ENCODE data around the gene TRIM47. TPM values are rescaled to one million over a fixed set of nuclear protein-coding genes. Genes with fewer than 3 reads are reported as not detected.

The TRIM47 gene
- total RNA-seq, 2 experiments from 2014 or later = 16.4 to 18.3 TPM

DNA sequence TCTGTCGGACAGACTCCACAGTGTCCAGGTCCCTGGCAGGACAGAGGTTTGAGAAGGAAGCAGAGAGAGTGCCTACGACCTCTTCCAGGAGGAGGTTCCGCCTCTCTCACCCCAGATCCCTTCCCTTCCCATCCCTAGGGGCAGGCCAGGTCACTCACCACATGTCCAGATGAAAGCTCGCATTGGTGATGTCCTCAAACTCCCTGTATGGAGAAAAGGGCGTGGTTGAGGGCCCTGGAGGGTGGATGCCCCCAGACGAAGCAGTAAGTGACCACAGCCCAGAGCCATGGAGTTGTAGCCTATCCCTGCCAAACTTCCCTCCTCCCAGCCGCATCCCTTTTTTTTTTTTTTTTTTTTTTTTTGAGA lies 37.6 kb downstream of the TRIM47 start:
- peaks cover 13% of the 10 kb centered on the region for H3K4me1 Mint-ChIP-seq
- no peak overlapping the region for H3K4me3 Mint-ChIP-seq
- no peaks in the 10 kb centered on the region for H3K9me3 Mint-ChIP-seq
- peaks cover 10% of the 10 kb centered on the region for H3K36me3 Mint-ChIP-seq
- no peaks in the 10 kb centered on the region for H3K27me3 Mint-ChIP-seq
- H3K27ac Mint-ChIP-seq = no peak overlapping the region
- DNase-seq = no peak

DNA sequence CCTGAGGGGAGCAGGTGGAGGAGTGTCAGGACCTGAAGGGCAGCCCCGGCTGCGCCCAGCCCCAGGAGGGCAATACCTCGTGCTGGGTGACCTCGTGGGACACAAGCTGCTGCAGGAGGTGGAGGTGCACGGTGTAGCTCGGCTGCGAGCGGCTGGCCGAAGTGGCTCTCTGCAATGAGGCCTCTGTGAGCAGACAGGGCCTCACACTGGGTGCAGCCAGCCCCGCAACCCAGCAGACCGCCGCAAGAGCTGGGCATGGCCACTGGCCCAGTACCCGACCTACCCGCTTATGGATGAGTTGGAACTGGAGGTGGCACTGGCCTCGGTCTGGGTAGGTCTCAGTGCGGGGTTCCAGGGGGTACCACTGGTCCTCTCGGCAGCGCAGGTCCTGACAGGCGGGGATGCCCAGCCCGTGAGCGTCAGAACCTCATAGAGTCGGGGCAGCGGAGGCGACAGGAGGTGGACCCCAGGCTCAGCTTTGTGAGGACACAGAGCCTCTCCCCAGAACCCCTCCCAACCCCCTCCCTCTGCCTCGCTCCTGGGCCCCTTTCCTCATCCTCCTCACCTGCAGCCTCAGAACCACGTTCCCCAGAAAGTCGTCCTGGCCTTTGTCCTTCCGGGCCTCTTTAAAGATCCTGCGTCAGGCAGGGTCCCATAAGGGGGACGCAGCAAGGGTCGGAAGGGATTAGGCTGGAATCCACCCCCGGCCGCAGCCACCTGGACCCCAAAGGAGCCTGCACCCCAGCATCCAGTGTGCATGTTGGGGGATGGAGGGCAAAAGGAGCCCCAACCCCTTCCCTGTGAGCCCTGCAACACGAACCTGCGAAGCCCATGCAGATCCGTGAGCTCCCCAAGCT lies 38.2 kb downstream of the TRIM47 start:
- Mint-ChIP-seq H3K27ac (no peak overlapping the region), H3K4me3 (no peak overlapping the region), H3K36me3 (peaks cover 9% of the 10 kb centered on the region)

DNA sequence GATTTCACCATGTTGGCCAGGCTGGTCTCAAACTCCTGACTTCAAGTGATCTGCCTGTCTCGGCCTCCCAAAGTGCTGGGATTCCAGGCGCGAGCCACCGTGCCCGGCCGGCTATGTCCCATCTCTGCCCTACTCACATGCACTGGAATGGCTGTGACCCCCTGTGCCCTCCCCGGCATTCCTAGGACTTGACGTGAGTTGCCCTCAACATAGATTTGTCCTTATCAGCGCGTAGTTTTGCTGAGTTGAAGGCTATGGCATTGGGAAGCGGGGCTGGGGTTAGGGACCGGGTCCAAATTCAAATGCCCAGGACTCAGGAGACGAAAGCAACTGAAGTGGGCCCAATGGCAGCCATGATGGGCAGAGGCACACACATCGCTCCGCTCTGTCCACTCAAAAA lies 40.0 kb downstream of the TRIM47 start:
- Mint-ChIP-seq H3K27me3 (no peaks in the 10 kb centered on the region), H3K4me3 (no peak overlapping the region), H3K36me3 (peaks cover 16% of the 10 kb centered on the region), H3K27ac (no peak overlapping the region), H3K4me1 (peaks cover 17% of the 10 kb centered on the region), H3K9me3 (no peaks in the 10 kb centered on the region)
- no peak for DNase-seq

More for the DNA sequence above, 38.2 kb downstream of the TRIM47 start:
- Mint-ChIP-seq H3K4me1 (peaks cover 8% of the 10 kb centered on the region), H3K27me3 (no peaks in the 10 kb centered on the region), H3K9me3 (no peaks in the 10 kb centered on the region)
- DNase-seq = no peak

DNA sequence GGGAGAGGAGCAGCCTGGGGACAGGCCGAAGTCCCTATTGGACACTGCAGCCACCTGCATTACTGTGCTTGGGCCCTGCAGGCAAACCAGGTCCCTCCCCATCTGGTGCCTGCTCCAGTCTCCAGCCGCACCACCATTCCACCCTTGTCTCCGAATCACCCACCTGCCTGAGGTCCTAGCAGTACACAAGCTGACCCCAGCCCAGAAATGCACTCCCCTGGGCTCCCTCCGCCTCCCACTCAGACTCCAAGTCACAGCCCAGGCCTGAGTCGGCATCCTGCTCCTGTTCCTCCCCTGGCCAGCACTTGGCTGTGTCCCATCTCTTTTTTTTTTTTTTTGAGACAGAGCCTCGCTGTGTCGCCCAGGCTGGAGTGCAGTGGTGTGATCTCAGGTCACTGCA lies 40.5 kb downstream of the TRIM47 start:
- peaks cover 16% of the 10 kb centered on the region for H3K36me3 Mint-ChIP-seq
- no peaks in the 10 kb centered on the region for H3K27me3 Mint-ChIP-seq

DNA sequence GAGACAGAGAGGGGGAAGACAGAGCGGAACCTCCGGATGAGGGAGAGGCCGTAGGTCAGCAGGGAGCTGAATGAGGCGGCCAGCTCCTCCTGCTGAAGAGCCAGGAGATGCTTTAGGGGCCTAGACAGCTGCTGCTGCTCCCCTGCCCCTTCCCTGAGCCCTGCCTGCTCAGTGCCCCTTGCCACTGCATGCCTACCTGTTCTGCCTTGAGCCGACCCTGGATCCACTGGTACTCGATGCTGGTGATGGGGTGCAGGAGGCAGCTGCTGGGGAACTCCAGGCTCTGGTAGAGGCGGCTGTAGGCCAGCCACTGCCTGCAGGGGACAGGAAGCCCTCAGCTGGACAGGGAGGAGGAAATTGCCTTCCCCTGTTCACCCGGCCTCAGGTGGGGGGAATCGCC lies 41.8 kb downstream of the TRIM47 start:
- no peaks in the 10 kb centered on the region for H3K27me3 Mint-ChIP-seq
- no peak overlapping the region for H3K27ac Mint-ChIP-seq
- H3K36me3 Mint-ChIP-seq = peaks cover 13% of the 10 kb centered on the region

More for the DNA sequence above, 40.5 kb downstream of the TRIM47 start:
- no peak overlapping the region for H3K4me3 Mint-ChIP-seq
- H3K4me1 Mint-ChIP-seq = peaks cover 22% of the 10 kb centered on the region
- DNase-seq = no peak
- peak overlapping the region; percentile 73 for H3K27ac Mint-ChIP-seq
- no peaks in the 10 kb centered on the region for H3K9me3 Mint-ChIP-seq

DNA sequence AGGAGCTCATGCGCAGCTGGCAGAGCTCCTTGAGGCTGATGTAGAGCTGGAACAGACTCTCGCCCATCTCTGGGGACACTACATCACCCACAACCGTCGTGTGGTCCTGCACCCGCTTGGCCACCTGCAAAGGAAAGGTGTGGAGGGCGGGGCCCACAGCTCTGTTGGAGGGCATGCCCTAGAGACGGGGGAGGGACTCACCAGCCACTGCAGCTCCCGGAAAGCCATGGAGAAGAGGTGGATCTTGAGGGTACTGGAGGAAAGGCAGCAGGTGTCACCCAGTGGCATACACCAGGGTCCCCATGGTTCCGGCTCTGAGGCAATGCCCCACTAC lies 42.8 kb downstream of the TRIM47 start:
- Mint-ChIP-seq H3K27me3 (no peaks in the 10 kb centered on the region), H3K4me3 (no peak overlapping the region), H3K4me1 (peaks cover 25% of the 10 kb centered on the region), H3K9me3 (no peaks in the 10 kb centered on the region), H3K36me3 (peaks cover 12% of the 10 kb centered on the region), H3K27ac (no peak overlapping the region)
- DNase-seq = no peak

More for the DNA sequence above, 41.8 kb downstream of the TRIM47 start:
- H3K4me1 Mint-ChIP-seq = peaks cover 25% of the 10 kb centered on the region
- no peaks in the 10 kb centered on the region for H3K9me3 Mint-ChIP-seq
- no peak overlapping the region for H3K4me3 Mint-ChIP-seq
- DNase-seq = no peak

DNA sequence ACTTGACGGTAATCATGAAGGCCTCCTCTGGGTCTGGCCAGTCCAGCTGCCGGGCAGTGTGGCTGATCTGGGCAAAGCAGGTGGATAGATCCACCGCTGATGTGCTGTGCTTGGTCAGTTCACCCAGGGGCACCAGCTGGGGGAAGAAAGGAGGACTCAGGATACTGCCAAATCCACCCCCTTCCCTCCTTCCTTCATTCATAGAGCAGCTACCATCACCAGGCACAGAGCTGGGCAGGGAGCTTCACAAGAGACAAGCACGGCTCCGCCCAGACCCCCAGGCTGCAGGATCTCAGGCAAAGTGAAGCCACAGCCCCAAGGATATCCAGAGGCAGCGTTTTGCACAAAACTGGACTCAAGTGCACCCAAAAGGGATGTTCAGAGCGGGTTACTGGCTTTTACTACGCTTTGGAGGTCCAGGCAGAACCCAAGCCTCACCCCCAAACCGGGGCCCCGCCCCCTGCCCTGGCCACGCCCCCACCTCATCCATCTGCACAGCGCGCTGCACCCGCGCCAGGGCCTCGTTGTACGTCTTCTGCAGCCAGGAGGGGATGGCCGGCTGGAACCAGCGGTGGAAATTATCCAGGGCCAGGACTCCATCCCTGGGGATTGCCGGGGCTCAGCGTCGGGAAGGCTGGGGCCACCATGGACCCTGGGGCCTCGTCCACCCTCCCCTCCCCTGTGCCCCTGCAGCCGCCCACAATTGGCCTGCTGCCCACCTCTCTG lies 43.3 kb downstream of the TRIM47 start:
- Mint-ChIP-seq H3K27me3 (no peaks in the 10 kb centered on the region), H3K4me3 (no peak overlapping the region), H3K4me1 (peaks cover 25% of the 10 kb centered on the region), H3K27ac (peak overlapping the region; percentile 29), H3K36me3 (peaks cover 15% of the 10 kb centered on the region), H3K9me3 (no peaks in the 10 kb centered on the region)
- DNase-seq = no peak

DNA sequence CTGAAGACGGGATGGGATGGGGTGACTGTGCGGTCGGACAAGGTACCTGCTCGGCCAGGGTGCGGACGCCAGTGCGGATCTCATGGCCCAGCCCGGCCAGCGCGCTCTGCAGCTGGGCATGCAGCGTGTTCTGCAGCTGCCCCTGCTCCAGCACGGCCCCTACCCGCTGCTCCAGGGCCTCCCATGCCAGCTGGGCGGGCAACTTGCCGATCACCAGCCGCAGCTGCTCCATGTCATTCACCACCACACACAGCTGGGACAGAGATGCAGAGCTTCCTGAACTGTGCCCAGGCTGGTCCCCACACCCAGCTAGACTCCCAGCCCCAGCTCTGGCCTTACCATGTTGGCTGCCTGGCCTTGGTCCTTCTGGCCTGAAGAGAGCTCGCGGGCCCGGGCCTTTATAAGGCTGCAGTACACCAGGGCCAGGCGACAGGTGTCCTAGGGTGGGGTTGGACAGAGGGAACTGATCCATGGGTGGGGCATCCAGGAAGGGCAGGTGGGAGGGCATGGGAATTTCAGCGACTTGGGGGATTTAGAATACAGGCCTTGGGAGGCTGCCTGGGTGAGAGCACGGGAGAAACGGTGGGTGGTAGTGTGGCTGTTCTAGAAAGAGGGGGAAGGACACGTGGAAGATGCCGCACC lies 44.0 kb downstream of the TRIM47 start:
- peaks cover 19% of the 10 kb centered on the region for H3K36me3 Mint-ChIP-seq
- peak overlapping the region; percentile 44 for H3K27ac Mint-ChIP-seq
- no peak for DNase-seq
- no peak overlapping the region for H3K4me3 Mint-ChIP-seq
- H3K27me3 Mint-ChIP-seq = no peaks in the 10 kb centered on the region
- H3K4me1 Mint-ChIP-seq = peaks cover 25% of the 10 kb centered on the region
- no peaks in the 10 kb centered on the region for H3K9me3 Mint-ChIP-seq

DNA sequence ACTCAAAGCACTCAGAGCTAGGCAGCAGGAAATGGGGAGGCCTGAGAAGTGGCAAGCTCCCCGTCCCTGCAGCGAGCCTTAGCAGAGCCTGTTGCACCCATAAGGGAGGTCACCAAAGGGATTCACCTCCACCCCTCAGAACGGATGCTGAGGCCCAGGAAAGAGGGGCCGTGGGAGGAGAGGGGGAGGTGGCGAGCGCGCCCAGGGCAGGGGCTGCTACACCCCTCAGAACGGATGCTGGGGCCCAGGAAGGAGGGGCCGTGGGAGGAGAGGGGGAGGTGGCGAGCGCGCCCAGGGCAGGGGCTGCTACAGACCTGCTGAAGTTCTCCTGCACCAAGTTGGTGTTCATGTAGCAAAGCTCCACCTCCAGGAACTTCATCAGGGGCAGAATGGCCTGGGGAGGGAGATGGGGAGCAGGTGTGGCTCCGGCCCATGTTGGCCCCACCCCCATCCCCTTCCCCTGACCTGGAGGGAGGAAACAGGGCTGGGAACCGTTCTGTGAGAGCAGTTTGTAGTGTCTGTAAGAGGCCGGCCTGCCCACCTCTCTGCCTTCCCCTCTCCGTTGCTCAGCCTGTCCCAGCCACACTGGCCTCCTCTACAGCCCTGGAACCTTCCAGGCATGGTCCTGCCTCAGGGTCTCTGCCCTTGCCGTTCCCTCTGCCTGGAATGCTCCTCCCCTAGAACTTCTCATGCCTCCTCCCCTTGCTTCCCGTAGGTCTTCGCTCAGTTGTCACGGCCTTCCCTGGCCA lies 45.6 kb downstream of the TRIM47 start:
- peak overlapping the region; percentile 63 for H3K4me3 Mint-ChIP-seq
- no peaks in the 10 kb centered on the region for H3K27me3 Mint-ChIP-seq
- peak overlapping the region; percentile 90 for H3K27ac Mint-ChIP-seq
- peaks cover 31% of the 10 kb centered on the region for H3K4me1 Mint-ChIP-seq
- peaks cover 21% of the 10 kb centered on the region for H3K36me3 Mint-ChIP-seq
- peak; percentile 43 for DNase-seq
- H3K9me3 Mint-ChIP-seq = no peaks in the 10 kb centered on the region

DNA sequence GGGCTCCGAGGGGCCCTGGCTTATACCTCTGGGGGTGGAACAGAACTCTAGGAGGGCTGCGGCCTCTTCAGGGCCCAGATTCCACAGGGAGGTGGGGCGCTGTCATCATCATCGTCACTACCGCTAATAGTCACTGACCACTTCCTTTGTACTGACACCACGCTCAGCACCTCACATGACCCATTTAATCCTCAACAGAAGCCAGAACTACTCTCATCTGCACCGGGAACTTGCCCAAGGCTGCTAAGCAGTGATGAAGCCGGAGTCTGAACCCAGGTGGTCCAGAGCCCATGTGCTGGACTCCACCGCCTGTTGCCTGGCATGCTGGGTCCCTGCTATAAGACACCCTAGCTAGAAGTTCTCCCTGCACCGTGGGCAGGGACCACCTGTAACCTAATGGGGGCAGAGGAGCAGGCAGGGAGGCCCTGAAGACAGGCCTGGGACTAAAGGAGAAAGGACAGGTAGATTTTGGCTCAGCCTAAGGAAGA lies 46.2 kb downstream of the TRIM47 start:
- DNase-seq = peak; percentile 63
- Mint-ChIP-seq H3K27ac (peak overlapping the region; percentile 90), H3K27me3 (no peaks in the 10 kb centered on the region), H3K4me3 (peak overlapping the region; percentile 63), H3K9me3 (no peaks in the 10 kb centered on the region), H3K4me1 (peaks cover 31% of the 10 kb centered on the region), H3K36me3 (peaks cover 20% of the 10 kb centered on the region)

DNA sequence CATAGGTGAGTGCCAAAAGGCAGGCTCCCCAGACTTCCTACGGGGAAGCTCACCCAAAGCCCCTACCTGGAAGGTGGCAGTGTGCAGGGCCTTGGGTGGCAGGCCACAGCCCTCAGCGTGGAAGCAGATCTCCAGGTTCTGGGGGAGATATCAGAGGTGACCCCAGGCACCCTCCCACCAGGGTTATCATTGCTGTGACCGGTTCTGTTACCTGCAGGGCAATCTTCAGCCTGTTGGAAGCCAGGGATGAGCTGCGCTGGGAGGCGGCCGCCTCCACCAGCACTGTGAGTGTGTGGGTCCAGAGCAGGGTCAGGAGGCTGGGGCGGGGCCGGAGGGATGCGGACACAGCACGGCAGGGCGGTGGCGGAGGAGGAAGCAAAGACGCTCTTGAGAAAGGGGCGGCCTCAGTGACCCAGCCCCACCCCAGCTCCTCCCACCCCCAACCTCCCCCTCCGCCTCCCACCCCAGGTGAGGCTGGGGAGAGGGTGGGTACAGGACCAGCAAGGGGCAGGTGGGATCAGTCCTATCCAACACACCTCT lies 47.3 kb downstream of the TRIM47 start:
- Mint-ChIP-seq H3K9me3 (no peaks in the 10 kb centered on the region), H3K27me3 (no peaks in the 10 kb centered on the region), H3K4me3 (no peak overlapping the region), H3K4me1 (peaks cover 31% of the 10 kb centered on the region), H3K36me3 (peaks cover 21% of the 10 kb centered on the region), H3K27ac (no peak overlapping the region)
- DNase-seq = no peak

DNA sequence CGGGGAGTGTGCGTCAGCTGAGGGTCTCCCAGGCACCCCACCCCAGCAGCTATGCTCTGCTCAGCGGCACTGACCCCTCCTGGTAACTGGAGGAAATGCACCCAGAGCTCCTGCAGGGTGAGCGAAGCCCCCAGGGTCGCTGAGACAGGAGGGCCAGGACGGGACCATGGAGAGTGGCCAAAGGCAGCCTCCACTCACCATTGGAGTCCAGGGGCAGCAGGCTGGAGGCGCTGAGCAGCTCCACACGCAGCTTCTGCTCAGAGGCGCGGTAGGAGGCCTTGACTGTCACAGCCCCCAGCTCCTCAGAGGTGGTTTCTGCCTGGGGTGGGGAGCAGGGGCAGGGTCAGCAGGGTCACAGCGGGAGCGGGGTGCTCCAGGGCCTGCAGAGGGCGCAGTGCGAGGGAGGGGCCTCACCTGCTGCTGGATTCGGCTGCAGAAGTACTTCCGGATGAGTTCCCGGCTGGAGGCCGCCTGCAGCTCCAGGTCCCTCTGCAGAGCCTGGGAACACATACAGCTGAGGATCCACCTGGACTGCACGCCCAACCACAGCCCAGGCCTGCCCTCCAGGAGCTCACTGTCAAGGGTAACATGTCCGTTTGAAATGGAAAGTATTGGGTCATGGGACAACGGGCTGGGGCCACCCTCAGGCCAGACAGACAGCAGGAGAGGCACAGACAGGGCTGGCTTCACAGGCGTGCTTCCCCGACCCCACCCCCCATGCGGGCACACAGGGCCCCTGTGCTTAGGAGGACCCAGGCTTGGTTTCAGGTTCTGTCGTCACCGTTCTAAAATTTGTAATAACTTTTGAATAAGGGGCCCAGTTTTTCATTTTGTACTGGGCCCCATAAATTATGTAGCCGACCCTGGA lies 48.0 kb downstream of the TRIM47 start:
- Mint-ChIP-seq H3K27ac (no peak overlapping the region), H3K36me3 (peaks cover 21% of the 10 kb centered on the region), H3K9me3 (no peaks in the 10 kb centered on the region), H3K27me3 (no peaks in the 10 kb centered on the region), H3K4me3 (no peak overlapping the region), H3K4me1 (peaks cover 31% of the 10 kb centered on the region)
- DNase-seq = peak; percentile 28

DNA sequence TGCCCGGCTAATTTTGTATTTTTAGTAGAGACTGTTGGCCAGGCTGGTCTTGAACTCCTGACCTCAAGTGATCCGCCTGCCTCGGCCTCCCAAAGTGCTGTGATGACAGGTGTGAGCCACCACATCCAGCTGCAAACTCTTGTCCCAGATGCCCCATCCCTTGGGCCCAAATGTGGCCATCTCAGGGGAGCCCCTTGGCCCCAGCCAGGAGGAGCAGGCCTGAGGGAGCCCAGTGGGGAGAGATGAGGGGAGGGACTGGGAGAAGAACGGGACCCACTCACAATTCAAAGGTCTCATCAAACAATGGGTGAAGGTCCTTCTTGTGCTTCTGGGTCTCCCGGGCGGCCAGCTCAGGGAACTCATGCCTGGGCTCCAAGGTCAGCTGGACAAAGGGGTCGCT lies 48.6 kb downstream of the TRIM47 start:
- Mint-ChIP-seq H3K36me3 (peaks cover 22% of the 10 kb centered on the region), H3K4me1 (peaks cover 30% of the 10 kb centered on the region), H3K9me3 (no peaks in the 10 kb centered on the region), H3K27me3 (no peaks in the 10 kb centered on the region), H3K27ac (no peak overlapping the region), H3K4me3 (no peak overlapping the region)
- no peak for DNase-seq

DNA sequence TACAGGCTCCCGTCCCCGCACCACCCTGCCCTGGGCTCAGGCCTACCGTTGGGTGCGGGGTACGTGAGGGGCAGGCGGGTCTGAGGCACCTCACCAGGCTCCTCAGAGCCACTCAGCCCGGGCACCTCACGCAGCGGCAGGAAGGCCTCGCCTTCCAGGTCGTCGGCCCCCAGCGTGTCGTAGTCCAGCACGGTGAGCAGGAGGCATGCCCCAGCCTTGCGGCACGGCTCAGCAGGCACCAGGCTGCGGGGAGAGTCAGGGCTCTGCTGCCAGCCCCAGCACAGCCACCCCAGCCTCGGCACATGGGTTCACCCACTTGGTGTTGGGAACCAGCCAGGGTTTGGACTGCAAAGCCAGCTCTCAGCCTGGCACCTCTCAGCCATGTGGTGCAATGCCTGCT lies 49.6 kb downstream of the TRIM47 start:
- no peak overlapping the region for H3K4me3 Mint-ChIP-seq
- no peaks in the 10 kb centered on the region for H3K27me3 Mint-ChIP-seq
- no peak overlapping the region for H3K27ac Mint-ChIP-seq
- peaks cover 16% of the 10 kb centered on the region for H3K36me3 Mint-ChIP-seq
- H3K4me1 Mint-ChIP-seq = peaks cover 21% of the 10 kb centered on the region
- H3K9me3 Mint-ChIP-seq = no peaks in the 10 kb centered on the region
- DNase-seq = no peak

All from activated naive CD8-positive, alpha-beta T cell treated with anti-CD3 and anti-CD28 coated beads for 36 hours (primary cell).